ENCODE results near the gene ESPNL.

ESPNL gene

DNA sequence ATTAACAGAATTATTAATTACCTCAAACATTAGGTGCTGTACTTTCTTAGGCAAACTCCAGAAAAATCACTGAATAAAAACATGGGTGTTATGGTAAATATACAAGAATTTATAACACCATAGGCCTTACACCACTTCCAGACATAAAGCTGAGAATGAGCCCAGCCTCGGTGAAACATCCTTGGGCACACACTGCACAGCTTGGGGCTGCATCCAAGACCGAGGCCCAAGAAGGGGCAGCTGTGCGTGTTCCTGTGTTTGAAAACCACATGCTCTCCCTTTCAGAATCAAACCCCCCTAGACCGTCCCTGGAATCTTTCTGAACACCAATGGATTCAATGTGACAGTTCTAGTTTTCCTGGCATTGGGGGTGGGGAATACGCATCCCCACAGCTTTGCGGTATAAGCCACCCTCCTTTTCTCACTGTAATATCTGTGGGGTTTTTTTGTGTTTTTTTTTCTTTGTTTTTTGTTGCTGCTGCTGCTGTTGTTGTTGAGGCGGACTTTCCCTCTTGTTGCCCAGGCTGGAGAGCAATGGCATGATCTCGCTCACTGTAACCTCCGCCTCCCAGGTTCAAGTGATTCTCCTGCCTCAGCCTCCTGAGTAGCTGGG is 71.5 kb downstream of the ESPNL start:
- Histone ChIP-seq H3K9me2 (replicated peaks; ENCODE audit: insufficient read depth, low read length) (no peaks in the 10 kb centered on the region), H3K9ac (ENCODE audit: low read length) (no peak overlapping the region), H3K79me2 (ENCODE audit: insufficient read depth, low read length) (no peaks in the 10 kb centered on the region), H2AFZ (ENCODE audit: low read depth, low read length, severe bottlenecking) (no peak overlapping the region), H3K27me3 (ENCODE audit: low read length) (no peaks in the 10 kb centered on the region), H3K4me2 (ENCODE audit: low read depth, low read length, poor library complexity, severe bottlenecking) (no peak overlapping the region), H3K4me3 (ENCODE audit: insufficient read depth, low read length, poor library complexity, severe bottlenecking) (no peak overlapping the region), H4K20me1 (ENCODE audit: low read depth, low read length) (no peaks in the 10 kb centered on the region), H3K36me3 (ENCODE audit: low read length) (no peaks in the 10 kb centered on the region; the same call in 1 of the 2 replicates), H3F3A (ENCODE audit: insufficient read depth) (no peaks in the 10 kb centered on the region), H3K27ac (ENCODE audit: low read depth, low read length) (no peak overlapping the region), H3K9me3 (ENCODE audit: insufficient read depth, low read length) (no peaks in the 10 kb centered on the region)
- no peak for TF ChIP-seq EZH2phosphoT487 (conservative IDR thresholded peaks at IDR 0.05; ENCODE audit: low read length)
- TF ChIP-seq, protein P1, sequence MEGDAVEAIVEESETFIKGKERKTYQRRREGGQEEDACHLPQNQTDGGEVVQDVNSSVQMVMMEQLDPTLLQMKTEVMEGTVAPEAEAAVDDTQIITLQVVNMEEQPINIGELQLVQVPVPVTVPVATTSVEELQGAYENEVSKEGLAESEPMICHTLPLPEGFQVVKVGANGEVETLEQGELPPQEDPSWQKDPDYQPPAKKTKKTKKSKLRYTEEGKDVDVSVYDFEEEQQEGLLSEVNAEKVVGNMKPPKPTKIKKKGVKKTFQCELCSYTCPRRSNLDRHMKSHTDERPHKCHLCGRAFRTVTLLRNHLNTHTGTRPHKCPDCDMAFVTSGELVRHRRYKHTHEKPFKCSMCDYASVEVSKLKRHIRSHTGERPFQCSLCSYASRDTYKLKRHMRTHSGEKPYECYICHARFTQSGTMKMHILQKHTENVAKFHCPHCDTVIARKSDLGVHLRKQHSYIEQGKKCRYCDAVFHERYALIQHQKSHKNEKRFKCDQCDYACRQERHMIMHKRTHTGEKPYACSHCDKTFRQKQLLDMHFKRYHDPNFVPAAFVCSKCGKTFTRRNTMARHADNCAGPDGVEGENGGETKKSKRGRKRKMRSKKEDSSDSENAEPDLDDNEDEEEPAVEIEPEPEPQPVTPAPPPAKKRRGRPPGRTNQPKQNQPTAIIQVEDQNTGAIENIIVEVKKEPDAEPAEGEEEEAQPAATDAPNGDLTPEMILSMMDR (IDR thresholded peaks at IDR 0.05; ENCODE audit: insufficient read depth, low read length, poor library complexity, severe bottlenecking), result no peak

DNA sequence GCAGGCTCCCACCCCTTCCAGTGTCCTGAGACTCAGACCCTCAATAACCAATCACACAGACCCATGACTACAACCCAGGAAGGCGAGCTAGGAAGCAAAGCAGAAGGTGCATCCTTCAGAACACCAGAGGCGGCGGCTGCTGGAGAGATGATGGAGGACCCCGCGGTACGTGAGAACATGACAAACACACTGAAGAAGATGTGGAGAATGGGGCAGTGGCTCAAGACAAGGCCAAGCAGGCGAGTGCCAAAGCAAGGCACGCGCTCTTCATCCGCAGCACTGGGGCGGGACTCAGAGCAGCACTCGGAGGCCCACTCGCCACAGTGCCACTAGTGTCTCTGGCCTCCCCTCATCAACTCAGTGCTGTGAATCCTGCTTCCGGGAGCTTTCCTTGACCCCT is 72.3 kb downstream of the ESPNL start:
- Histone ChIP-seq H2AFZ (ENCODE audit: low read depth, low read length, severe bottlenecking) (no peak overlapping the region), H3K27me3 (ENCODE audit: low read length) (no peaks in the 10 kb centered on the region), H3F3A (ENCODE audit: insufficient read depth) (no peaks in the 10 kb centered on the region)

DNA sequence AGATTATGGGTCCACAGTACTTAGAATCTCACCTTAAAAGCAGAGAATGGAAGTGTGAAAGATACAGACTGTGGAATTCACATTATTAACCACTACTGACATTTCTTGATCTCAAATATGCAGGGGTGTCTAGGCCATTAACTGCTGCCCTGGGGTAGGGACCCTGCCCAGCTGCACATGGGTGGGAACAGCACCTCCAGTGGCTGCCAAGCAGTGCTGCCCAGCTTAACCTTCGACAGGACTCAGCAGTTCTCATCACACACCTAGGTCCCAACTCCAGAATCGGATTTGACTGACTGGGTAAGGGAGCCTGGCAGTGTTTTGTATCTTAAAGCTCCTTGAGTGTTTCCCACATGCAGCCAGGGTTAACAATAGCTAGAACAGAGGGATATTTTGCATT is 73.6 kb downstream of the ESPNL start:
- Histone ChIP-seq H3K27me3 (ENCODE audit: low read length) (no peaks in the 10 kb centered on the region), H3K4me3 (ENCODE audit: insufficient read depth, low read length, poor library complexity, severe bottlenecking) (no peak overlapping the region), H2AFZ (ENCODE audit: low read depth, low read length, severe bottlenecking) (no peak overlapping the region), H4K20me1 (ENCODE audit: low read depth, low read length) (no peaks in the 10 kb centered on the region), H3K79me2 (ENCODE audit: insufficient read depth, low read length) (no peaks in the 10 kb centered on the region), H3F3A (ENCODE audit: insufficient read depth) (no peaks in the 10 kb centered on the region), H3K4me2 (ENCODE audit: low read depth, low read length, poor library complexity, severe bottlenecking) (no peak overlapping the region), H3K9ac (ENCODE audit: low read length) (no peak overlapping the region), H3K36me3 (ENCODE audit: low read length) (peaks cover 11% of the 10 kb centered on the region), H3K9me3 (ENCODE audit: insufficient read depth, low read length) (no peaks in the 10 kb centered on the region), H3K9me2 (replicated peaks; ENCODE audit: insufficient read depth, low read length) (no peaks in the 10 kb centered on the region), H3K27ac (ENCODE audit: low read depth, low read length) (no peak overlapping the region)
- TF ChIP-seq EZH2phosphoT487 (conservative IDR thresholded peaks at IDR 0.05; ENCODE audit: low read length), result no peak
- TF ChIP-seq, protein P1 (IDR thresholded peaks at IDR 0.05; ENCODE audit: insufficient read depth, low read length, poor library complexity, severe bottlenecking), result no peak

More for the DNA sequence above, 72.3 kb downstream of the ESPNL start:
- H3K9me2 ChIP-seq (replicated peaks; ENCODE audit: insufficient read depth, low read length), result no peaks in the 10 kb centered on the region
- TF ChIP-seq, protein P1 (IDR thresholded peaks at IDR 0.05; ENCODE audit: insufficient read depth, low read length, poor library complexity, severe bottlenecking), result no peak
- TF ChIP-seq EZH2phosphoT487 (conservative IDR thresholded peaks at IDR 0.05; ENCODE audit: low read length), result no peak
- no peak overlapping the region for H3K27ac ChIP-seq (ENCODE audit: low read depth, low read length)
- H3K79me2 ChIP-seq (ENCODE audit: insufficient read depth, low read length), result no peaks in the 10 kb centered on the region
- no peaks in the 10 kb centered on the region for H3K9me3 ChIP-seq (ENCODE audit: insufficient read depth, low read length)
- no peak overlapping the region for H3K9ac ChIP-seq (ENCODE audit: low read length)
- no peak overlapping the region for H3K4me2 ChIP-seq (ENCODE audit: low read depth, low read length, poor library complexity, severe bottlenecking)
- no peaks in the 10 kb centered on the region for H4K20me1 ChIP-seq (ENCODE audit: low read depth, low read length)
- no peak overlapping the region for H3K4me3 ChIP-seq (ENCODE audit: insufficient read depth, low read length, poor library complexity, severe bottlenecking)
- H3K36me3 ChIP-seq (ENCODE audit: low read length), result peaks cover under 1% of the 10 kb centered on the region; the same call in 1 of the 2 replicates

All from SU-DHL-6 (cell line).